H1 (cell line): ENCODE measurements around the gene ATG7. TPM values are rescaled to one million over a fixed set of nuclear protein-coding genes. Genes with fewer than 3 reads are reported as not detected.

Source experiments
- CTCF ChIA-PET: fragments of 300-600 bp; sonication (Branson Sonifier 250); formaldehyde crosslinking; loops from one replicate; lab custom pipeline; 2021; ENCODE audit not compliant: partially characterized antibody; lab: Charles Lee
- POLR2A ChIA-PET: fragments of 300-600 bp; sonication (Branson Sonifier 250); formaldehyde crosslinking; loops from one replicate; lab custom pipeline; 2021; ENCODE audit warnings: inconsistent platforms; ENCODE audit not compliant: partially characterized antibody; lab: Charles Lee
- DNase-seq, 2 experiments: peaks; one replicate each; pipeline versions ENCODE4 v3.0.0 to v3.0.0-alpha.2; 2010 to 2022; ENCODE audit warnings: low spot score in 2 of 2, low read depth in 1 of 2, mixed read lengths in 1 of 2
- FAIRE-seq: peaks from 2 replicates; lab custom pipeline; 2011; peaks lifted over from hg19 to GRCh38; lab: Jason Lieb, UNC
- H2AFZ ChIP-seq: 2 replicates; pipeline ENCODE4 v1.8.1; 2012; ENCODE audit warnings: low read length, inconsistent platforms
- H2AK5ac ChIP-seq: 2 replicates; pipeline ENCODE4 v1.6.1; 2013; ENCODE audit warnings: low read depth, low read length
- H2BK120ac ChIP-seq: replicated peaks from 2 replicates; pipeline ENCODE3; 2013; ENCODE audit warnings: low read depth, low read length, inconsistent platforms
- H2BK12ac ChIP-seq: 2 replicates; pipeline ENCODE4 v1.6.1; 2013; ENCODE audit warnings: low read depth, low read length
- H2BK15ac ChIP-seq: 2 replicates; pipeline ENCODE4 v1.6.1; 2013; ENCODE audit warnings: low read length
- H2BK20ac ChIP-seq: 2 replicates; pipeline ENCODE4 v1.6.1; 2013; ENCODE audit warnings: low read length
- H2BK5ac ChIP-seq: 2 replicates; pipeline ENCODE4 v1.6.1; 2013; ENCODE audit warnings: low read depth, low read length
- H3K14ac ChIP-seq: 2 replicates; pipeline ENCODE4 v1.6.1; 2013; ENCODE audit warnings: inconsistent platforms; ENCODE audit not compliant: insufficient read length
- H3K18ac ChIP-seq: 2 replicates; pipeline ENCODE4 v1.6.1; 2013; ENCODE audit warnings: low read length; ENCODE audit errors: extremely low read depth
- H3K23ac ChIP-seq: 2 replicates; pipeline ENCODE4 v1.6.1; 2013; ENCODE audit warnings: inconsistent platforms; ENCODE audit not compliant: insufficient read length
- H3K23me2 ChIP-seq: 2 replicates; pipeline ENCODE4 v1.6.1; 2013; ENCODE audit warnings: low read depth, low read length
- H3K27ac ChIP-seq: 2 replicates; pipeline ENCODE4 v1.6.1; 2011; ENCODE audit warnings: low read depth, low read length, inconsistent platforms
- H3K27me3 ChIP-seq, 4 experiments: replicated peaks in 1 of 4; 1 replicate in 1 of 4; 2 replicates in 3 of 4; pipeline versions ENCODE4 v1.6.1 to v1.8.1; 2011 to 2013; ENCODE audit warnings: low read length in 3 of 4, mild to moderate bottlenecking in 3 of 4, inconsistent platforms in 2 of 4, mixed read lengths in 2 of 4, moderate library complexity in 1 of 4; ENCODE audit not compliant: control insufficient read depth in 3 of 4, insufficient read depth in 3 of 4; ENCODE audit errors: extremely low read depth in 1 of 4
- H3K36me3 ChIP-seq, 4 experiments: 2 replicates each; pipeline versions ENCODE4 v1.6.1 to v1.8.1; 2011 to 2013; ENCODE audit warnings: mild to moderate bottlenecking in 4 of 4, low read length in 3 of 4, moderate library complexity in 2 of 4, control low read depth in 1 of 4, inconsistent platforms in 1 of 4; ENCODE audit not compliant: insufficient read depth in 4 of 4, control insufficient read depth in 2 of 4
- H3K4ac ChIP-seq: replicated peaks from 2 replicates; pipeline ENCODE3; 2013; ENCODE audit warnings: low read length, low read depth, mixed read lengths, inconsistent platforms; ENCODE audit not compliant: insufficient read length
- H3K4me1 ChIP-seq, 4 experiments: replicated peaks in 1 of 4; 1 replicate in 1 of 4; 2 replicates in 3 of 4; pipeline versions ENCODE4 v1.6.1 to v1.8.1; 2011 to 2013; ENCODE audit warnings: low read length in 3 of 4, inconsistent platforms in 2 of 4, mixed read lengths in 1 of 4; ENCODE audit not compliant: insufficient read depth in 4 of 4, control insufficient read depth in 3 of 4
- H3K4me2 ChIP-seq, 2 experiments: 2 replicates each; pipeline versions ENCODE4 v1.6.1 to v1.8.1; 2011 to 2013; ENCODE audit warnings: low read depth in 2 of 2, low read length in 2 of 2, control low read depth in 1 of 2, inconsistent platforms in 1 of 2, mild to moderate bottlenecking in 1 of 2; ENCODE audit not compliant: insufficient read depth in 1 of 2
- H3K4me3 ChIP-seq, 4 experiments: fragments of 200-600, 300-600 bp in 1 of 4; sonication (generic), shearing (Covaris generic), sonication (Bioruptor Twin) in 1 of 4; 2 replicates each; pipeline versions ENCODE4 v1.5.1 to v1.8.1; 2011 to 2016; ENCODE audit warnings: low read length in 4 of 4, low read depth in 3 of 4, control low read depth in 2 of 4, inconsistent platforms in 2 of 4, mild to moderate bottlenecking in 2 of 4, mixed read lengths in 1 of 4, moderate library complexity in 1 of 4; ENCODE audit not compliant: insufficient read depth in 2 of 4; ENCODE audit errors: extremely low read depth in 1 of 4
- H3K56ac ChIP-seq: replicated peaks from 2 replicates; pipeline ENCODE3; 2013; ENCODE audit warnings: low read depth, mild to moderate bottlenecking, mixed read lengths, low read length, inconsistent platforms; ENCODE audit not compliant: insufficient read length
- H3K79me1 ChIP-seq: 2 replicates; pipeline ENCODE4 v1.6.1; 2013; ENCODE audit warnings: low read depth, low read length, control low read depth
- H3K79me2 ChIP-seq, 2 experiments: 2 replicates each; pipeline versions ENCODE4 v1.6.1 to v1.8.1; 2012 to 2013; ENCODE audit warnings: low read length in 2 of 2, mild to moderate bottlenecking in 2 of 2, inconsistent platforms in 1 of 2; ENCODE audit not compliant: insufficient read depth in 2 of 2, control insufficient read depth in 1 of 2
- H3K9ac ChIP-seq, 4 experiments: replicated peaks in 1 of 4; 1 replicate in 1 of 4; 2 replicates in 3 of 4; pipeline versions ENCODE4 v1.6.1 to v1.8.1; 2011 to 2013; ENCODE audit warnings: low read depth in 3 of 4, low read length in 3 of 4, control low read depth in 2 of 4, mild to moderate bottlenecking in 2 of 4, moderate library complexity in 2 of 4, inconsistent platforms in 1 of 4; ENCODE audit errors: extremely low read depth in 1 of 4
- H3K9me3 ChIP-seq, 2 experiments: 2 replicates each; pipeline versions ENCODE4 v1.6.1 to v1.8.1; 2012 to 2013; ENCODE audit warnings: mild to moderate bottlenecking in 2 of 2, moderate library complexity in 2 of 2, control low read depth in 1 of 2, inconsistent platforms in 1 of 2, low read depth in 1 of 2, low read length in 1 of 2, mixed read lengths in 1 of 2; ENCODE audit not compliant: insufficient read depth in 2 of 2
- H4K20me1 ChIP-seq, 2 experiments: replicated peaks in 1 of 2; 2 replicates each; pipeline versions ENCODE3 to v1.8.1; 2011 to 2013; ENCODE audit warnings: inconsistent platforms in 2 of 2, low read length in 2 of 2, mild to moderate bottlenecking in 1 of 2; ENCODE audit not compliant: insufficient read depth in 2 of 2, control insufficient read depth in 1 of 2
- H4K5ac ChIP-seq: 2 replicates; pipeline ENCODE4 v1.6.1; 2013; ENCODE audit warnings: low read length, low read depth, mixed read lengths, inconsistent platforms; ENCODE audit not compliant: insufficient read length
- H4K8ac ChIP-seq: 2 replicates; pipeline ENCODE4 v1.8.0; 2013; ENCODE audit warnings: mild to moderate bottlenecking, moderate library complexity, low read length, inconsistent platforms; ENCODE audit not compliant: insufficient read depth; ENCODE audit errors: extremely low read depth
- H4K91ac ChIP-seq: replicated peaks from 2 replicates; pipeline ENCODE3; 2013; ENCODE audit warnings: low read length, mixed read lengths, inconsistent platforms; ENCODE audit not compliant: insufficient read length
- CBX8 ChIP-seq: fragments of 300-800, 300-1000 bp; sonication (generic); IDR thresholded peaks from 2 replicates; pipeline ENCODE4 v1.7.1; 2016; ENCODE audit warnings: low read depth, low read length, borderline replicate concordance
- CTCF ChIP-seq, 3 experiments: IDR thresholded peaks; 1 replicate in 2 of 3; 2 replicates in 1 of 3; pipeline versions ENCODE4 v1.5.1 to v1.6.1; 2011; ENCODE audit warnings: low read length in 3 of 3, mild to moderate bottlenecking in 3 of 3, inconsistent platforms in 2 of 3, low read depth in 1 of 3, moderate library complexity in 1 of 3; ENCODE audit not compliant: insufficient read depth in 1 of 3; ENCODE audit errors: control extremely low read depth in 1 of 3
- EGR1 ChIP-seq: IDR thresholded peaks from 2 replicates; pipeline ENCODE4 v1.6.1; 2011; ENCODE audit warnings: low read depth, low read length, borderline replicate concordance
- HDAC6 ChIP-seq: IDR thresholded peaks from one replicate; pipeline ENCODE4 v1.7.1; 2012; ENCODE audit warnings: low read depth, mild to moderate bottlenecking, inconsistent platforms, low read length, moderate library complexity
- KDM1A ChIP-seq: fragments of 200-600, 300-600 bp; sonication (generic); IDR thresholded peaks from 2 replicates; pipeline ENCODE4 v1.7.1; 2016; ENCODE audit warnings: mild to moderate bottlenecking, low read length, borderline replicate concordance
- MAFK ChIP-seq: IDR thresholded peaks from 2 replicates; pipeline ENCODE4 v1.6.1; 2012; ENCODE audit warnings: low read depth, mild to moderate bottlenecking, improper control_type of control experiment, low read length
- RBBP5 ChIP-seq: IDR thresholded peaks from 2 replicates; pipeline ENCODE4 v1.7.1; 2012; ENCODE audit warnings: low read depth, mild to moderate bottlenecking, inconsistent platforms, low read length, moderate library complexity, borderline replicate concordance
- SP1 ChIP-seq: IDR thresholded peaks from 2 replicates; pipeline ENCODE4 v1.6.1; 2011; ENCODE audit warnings: low read depth, low read length
- TCF12 ChIP-seq: IDR thresholded peaks from 2 replicates; pipeline ENCODE4 v1.6.1; 2011; ENCODE audit warnings: low read depth, mild to moderate bottlenecking, low read length
- TEAD4 ChIP-seq: IDR thresholded peaks from 2 replicates; pipeline ENCODE4 v1.6.1; 2012; ENCODE audit warnings: low read depth, low read length, inconsistent platforms, mixed read lengths
- YY1 ChIP-seq: IDR thresholded peaks from 2 replicates; pipeline ENCODE4 v1.6.1; 2011; ENCODE audit warnings: low read depth, mild to moderate bottlenecking, low read length
- WGBS, 2 experiments: shearing (Covaris generic) in 1 of 2; methylation state at CpG; one replicate each; pipeline versions ENCODE4 v1.1.6 to v1.1.7; 2013 to 2015; ENCODE audit warnings: low lambda C conversion rate in 2 of 2, mixed read lengths in 2 of 2, inconsistent platforms in 1 of 2, low coverage in 1 of 2, missing lambda C conversion rate in 1 of 2; ENCODE audit not compliant: insufficient replicate concordance in 2 of 2, insufficient coverage in 1 of 2, insufficient read length in 1 of 2; ENCODE audit errors: extremely low coverage in 1 of 2, missing lambda C conversion rate in 1 of 2; 5-methylcytosine and 5-hydroxymethylcytosine counted together
- polyA plus RNA-seq, 7 experiments: library from polyadenylated mRNA; depleted of rRNA in 3 of 7; stranded (reverse) in 5 of 7; unstranded in 2 of 7; fragments of >200 nt in 5 of 7; fragments of 200-250 nt in 2 of 7; gene quantifications; 1 replicate in 5 of 7; 2 replicates in 1 of 7; 4 replicates in 1 of 7; pipeline versions ENCODE4 v1.2.1 to v1.2.3, GENCODE V29; 2011 to 2013; ENCODE audit warnings: missing spikeins in 2 of 7, mixed read lengths in 2 of 7
- total RNA-seq: library from RNA; stranded (reverse); fragmentation: NEBNext Ultra II Directional; extraction: Animal tissue kit (Norgen Biotek cat#: 25700); gene quantifications from 2 replicates; pipeline ENCODE4 v1.2.1, GENCODE V29; 2021

ATG7 gene
- total and polyA plus RNA-seq, 2 of the 8 experiments (the other 6 are each of a cell fraction or from before 2014, with no cell fraction given) = 15.0 to 19.1 TPM

DNA sequence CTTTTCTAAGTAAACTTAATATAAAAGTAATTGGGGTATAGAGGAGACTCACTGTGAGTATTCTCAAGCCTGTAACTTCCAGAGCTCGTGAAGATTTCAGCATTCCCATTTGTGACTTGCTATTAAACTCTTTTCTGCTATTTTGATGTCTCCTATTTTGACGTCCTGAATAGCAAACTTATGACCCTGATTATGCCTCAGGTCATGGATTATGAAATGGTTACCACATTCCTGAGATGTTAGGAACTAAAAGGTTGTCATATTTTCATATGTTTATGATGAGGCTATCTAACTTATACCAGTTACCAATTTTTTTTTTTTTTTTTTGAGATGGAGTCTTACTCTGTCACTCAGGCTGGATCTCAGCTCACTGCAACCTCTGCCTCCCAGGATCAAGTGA is 105.5 kb downstream of the ATG7 start:
- Histone ChIP-seq H3K36me3 (no peaks in the 10 kb centered on the region), H3K79me2 (no peaks in the 10 kb centered on the region), H2BK120ac (no peak overlapping the region), H3K9ac (no peak overlapping the region), H3K4me1 (peaks cover 0 to 8% (median 0%) of the 10 kb centered on the region in 4 experiments; a peak in 2 of 7 replicates), H3K56ac (no peak overlapping the region), H4K91ac (no peak overlapping the region), H3K27ac (no peak overlapping the region), H3K4me2 (no peak overlapping the region), H3K23me2 (no peaks in the 10 kb centered on the region; the same call in 1 of the 2 replicates), H3K9me3 (no peaks in the 10 kb centered on the region), H2AFZ (no peak overlapping the region), H3K18ac (no peak overlapping the region), H2BK20ac (no peak overlapping the region), H2AK5ac (no peak overlapping the region), H2BK5ac (no peak overlapping the region), H3K4me3 (no peak overlapping the region), H4K5ac (no peak overlapping the region), H2BK12ac (no peak overlapping the region), H4K20me1 (no peaks in the 10 kb centered on the region), H3K23ac (no peak overlapping the region), H3K27me3 (no peaks in the 10 kb centered on the region), H3K14ac (no peak overlapping the region), H3K79me1 (no peaks in the 10 kb centered on the region), H2BK15ac (no peak overlapping the region), H4K8ac (no peak overlapping the region), H3K4ac (no peak overlapping the region)
- ChIA-PET CTCF (interaction anchor here (1.1 to 7.5 kb wide), 4 partner anchors 158 to 431 kb away, joined by 5 to 79 read pairs (median 40); no protein-coding TSS in a partner anchor), POLR2A (no interaction called here)
- FAIRE-seq (no peak), DNase-seq (no peak)
- 93% methylated on average over 2 of the region's 2 CpGs; no CpG with 5 or more reads in 1 of the 2 experiments for WGBS, 2 experiments
- no peak for TF ChIP-seq HDAC6
- no peak for TF ChIP-seq MAFK
- TF ChIP-seq TEAD4 = no peak
- TF ChIP-seq TCF12 = no peak
- no peak for TF ChIP-seq CTCF (IDR thresholded peaks at IDR 0.05; ENCODE audit: control extremely low read depth in 1 of 3, insufficient read depth in 1 of 3, low read depth in 1 of 3, low read length in 3 of 3)
- no peak for TF ChIP-seq YY1
- TF ChIP-seq EGR1 = no peak
- no peak for TF ChIP-seq RBBP5
- TF ChIP-seq KDM1A = no peak
- no peak for TF ChIP-seq CBX8
- no peak for TF ChIP-seq SP1
